ENCODE results near the gene HNRNPUL2.
"Not testable (repeated sequence)": the region's sequence is repeated elsewhere in the genome, so short reads cannot be mapped to it uniquely, and the experiment has no call there.

The HNRNPUL2 gene

GRCh38 chr11:62727165-62727871 is at the start of gene HNRNPUL2:
HNRNPUL2 (minus strand) TSS chr11:62727457; CDS start chr11:62727156, 301 bp downstream.
- FAIRE-seq (peak; percentile 94), DNase-seq (ENCODE audit: extremely low spot score, insufficient read length, low read depth) (peak; percentile 93)

- no peak for DNase-seq (ENCODE audit: extremely low spot score, insufficient read length, low read depth)
These were observed 48.4 kb upstream of the HNRNPUL2 start for GRCh38 chr11:62775646-62776045.

GRCh38 chr11:62774407-62774806 is 47.1 kb upstream of the HNRNPUL2 start:
- DNase-seq (ENCODE audit: extremely low spot score, insufficient read length, low read depth) (no peak), FAIRE-seq (no peak)

More at GRCh38 chr11:62775646-62776045, 48.4 kb upstream of the HNRNPUL2 start:
- no peak for FAIRE-seq

GRCh38 chr11:62771144-62772021 is 44.1 kb upstream of the HNRNPUL2 start, which contains the start of gene TAF6L:
TAF6L (plus strand) TSS chr11:62771396; CDS start chr11:62775784, 4,388 bp downstream.
- FAIRE-seq = peak; percentile 90
- DNase-seq (ENCODE audit: extremely low spot score, insufficient read length, low read depth) = peak; percentile 77

- no peak for DNase-seq (ENCODE audit: extremely low spot score, insufficient read length, low read depth)
These were observed 43.5 kb upstream of the HNRNPUL2 start for GRCh38 chr11:62770778-62771143.

GRCh38 chr11:62760867-62761227 is 33.6 kb upstream of the HNRNPUL2 start:
- DNase-seq (ENCODE audit: extremely low spot score, insufficient read length, low read depth); FAIRE-seq: not testable (repeated sequence)

More at GRCh38 chr11:62770778-62771143, 43.5 kb upstream of the HNRNPUL2 start:
- FAIRE-seq = no peak

GRCh38 chr11:62757846-62758788 is 30.9 kb upstream of the HNRNPUL2 start:
- FAIRE-seq (no peak), DNase-seq (ENCODE audit: extremely low spot score, insufficient read length, low read depth) (no peak)

GRCh38 chr11:62755086-62755615 is 27.9 kb upstream of the HNRNPUL2 start:
- DNase-seq (ENCODE audit: extremely low spot score, insufficient read length, low read depth) (no peak), FAIRE-seq (no peak)

- peak; percentile 98 for FAIRE-seq
- peak; percentile 91 for DNase-seq (ENCODE audit: extremely low spot score, insufficient read length, low read depth)
These were observed 26.7 kb upstream of the HNRNPUL2 start, which contains the start of gene ZBTB3 for GRCh38 chr11:62753736-62754603. ZBTB3 (minus strand) TSS chr11:62754160; CDS start chr11:62753664, 496 bp downstream.

GRCh38 chr11:62752994-62753735 is 25.9 kb upstream of the HNRNPUL2 start:
- FAIRE-seq (no peak), DNase-seq (ENCODE audit: extremely low spot score, insufficient read length, low read depth) (no peak)

- DNase-seq (ENCODE audit: extremely low spot score, insufficient read length, low read depth) = no peak
- FAIRE-seq = no peak
These were observed 25.0 kb upstream of the HNRNPUL2 start for GRCh38 chr11:62752177-62752785.

- not testable (repeated sequence) for FAIRE-seq; DNase-seq (ENCODE audit: extremely low spot score, insufficient read length, low read depth)
These were observed 22.7 kb upstream of the HNRNPUL2 start for GRCh38 chr11:62749931-62750330.

- FAIRE-seq = no peak
These were observed 20.4 kb upstream of the HNRNPUL2 start for GRCh38 chr11:62747475-62748160.

GRCh38 chr11:62737196-62737595 is 9.9 kb upstream of the HNRNPUL2 start:
- FAIRE-seq (no peak), DNase-seq (ENCODE audit: extremely low spot score, insufficient read length, low read depth) (no peak)

More at GRCh38 chr11:62747475-62748160, 20.4 kb upstream of the HNRNPUL2 start:
- DNase-seq (ENCODE audit: extremely low spot score, insufficient read length, low read depth) = no peak

GRCh38 chr11:62732830-62733229 is 5.6 kb upstream of the HNRNPUL2 start:
- DNase-seq (ENCODE audit: extremely low spot score, insufficient read length, low read depth) (no peak), FAIRE-seq (no peak)

- FAIRE-seq; DNase-seq (ENCODE audit: extremely low spot score, insufficient read length, low read depth): not testable (repeated sequence)
These were observed 2.8 kb upstream of the HNRNPUL2 start for GRCh38 chr11:62730076-62730475.
